Skin of body (tissue), 2 donors: ENCODE measurements around the gene C12orf43. TPM values are rescaled to one million over a fixed set of nuclear protein-coding genes. Genes with fewer than 3 reads are reported as not detected.

Experiments
- DNase-seq: peaks from one replicate; lab custom pipeline; 2025; lab: John Stamatoyannopoulos, UW
- total RNA-seq: library from RNA; depleted of rRNA; stranded (reverse); fragments of >200 nt; gene quantifications from one replicate; pipeline ENCODE4 v1.2.3, GENCODE V29; 2014

C12orf43 gene
- total RNA-seq, 1 donor from 2014 or later = 8.2 TPM

GRCh38 chr12:121030576-121031212, 14.4 kb upstream of the C12orf43 start:
- DNase-seq = no peak

GRCh38 chr12:121026274-121027045, 10.2 kb upstream of the C12orf43 start:
- DNase-seq = no peak

DNA sequence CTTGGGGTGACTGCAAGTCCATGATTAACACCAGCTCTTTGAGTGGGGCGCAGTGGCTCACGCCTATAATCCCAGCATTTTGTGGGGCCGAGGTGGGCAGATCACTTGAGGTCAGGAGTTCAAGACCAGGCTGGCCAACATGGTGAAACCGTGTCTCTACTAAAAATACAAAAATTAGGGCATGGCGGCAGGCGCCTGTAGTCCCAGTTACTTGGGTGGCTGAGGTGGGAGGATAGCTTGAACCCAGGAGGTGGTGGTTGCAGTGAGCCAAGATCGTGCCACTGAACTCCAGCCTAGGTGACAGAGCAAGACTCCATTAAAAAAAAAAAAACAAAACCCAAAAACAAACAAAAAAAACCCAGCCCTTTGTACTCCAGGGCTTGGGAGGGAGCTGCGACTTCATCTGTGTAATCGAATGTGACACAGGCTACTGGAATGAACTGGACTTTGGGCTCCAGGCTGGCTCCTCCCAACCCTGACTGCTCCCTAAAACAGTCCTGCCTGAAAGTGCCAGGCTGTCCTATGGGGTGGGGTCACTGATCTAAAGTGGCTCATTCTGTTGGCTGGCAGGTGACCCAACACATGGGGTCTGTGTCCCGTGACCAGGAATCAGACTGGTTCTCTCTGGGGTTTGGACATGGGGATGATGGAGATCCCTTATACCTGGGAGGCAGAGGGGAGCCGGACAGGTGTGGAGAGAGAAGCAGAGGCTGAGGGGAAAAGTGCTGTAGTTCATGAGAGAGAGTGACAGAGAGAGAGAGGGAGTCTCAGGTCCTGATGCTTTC, 9.3 kb upstream of the C12orf43 start:
- DNase-seq = no peak

DNA sequence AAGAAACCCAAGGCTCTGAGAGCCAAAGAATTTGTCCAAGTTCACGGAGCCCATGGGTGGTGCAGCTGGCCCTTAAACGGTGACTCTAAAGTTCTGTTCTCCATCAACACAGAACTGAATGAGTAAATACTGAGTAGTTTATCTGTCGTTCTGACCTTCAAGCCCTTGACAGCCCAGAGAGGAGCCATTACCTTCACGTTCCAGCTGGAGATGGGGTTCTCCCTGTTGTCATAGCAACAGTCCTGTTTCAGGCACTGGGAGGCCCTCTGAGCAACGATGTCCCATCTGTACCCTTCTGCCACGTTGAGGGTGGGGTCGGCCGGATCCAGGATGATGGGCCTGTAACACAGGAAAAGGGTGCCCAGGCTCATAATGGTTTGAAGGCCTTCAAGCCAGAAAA, 7.5 kb upstream of the C12orf43 start:
- DNase-seq = no peak

- DNase-seq = no peak
Observed at GRCh38 chr12:121022713-121023112, 6.4 kb upstream of the C12orf43 start.

DNA sequence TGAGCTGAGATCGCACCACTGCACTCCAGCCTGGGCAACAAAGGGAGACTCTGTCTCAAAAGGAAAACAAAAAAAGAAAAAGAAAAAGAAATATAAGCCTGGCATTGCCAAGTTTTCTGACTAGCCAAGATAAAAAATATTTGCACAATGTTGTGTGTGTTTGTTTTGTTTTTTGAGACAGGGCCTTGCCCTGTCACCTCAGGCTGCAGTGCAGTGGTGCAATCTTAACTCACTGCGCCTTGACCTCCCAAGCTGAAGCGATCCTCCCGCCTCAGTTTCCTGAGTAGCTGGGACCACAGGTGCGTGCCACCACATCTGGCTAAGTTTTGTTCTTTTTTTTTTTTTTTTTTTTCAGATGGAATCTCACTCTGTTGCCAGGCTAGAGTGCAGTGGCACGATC, 5.5 kb upstream of the C12orf43 start:
- no peak for DNase-seq

DNA sequence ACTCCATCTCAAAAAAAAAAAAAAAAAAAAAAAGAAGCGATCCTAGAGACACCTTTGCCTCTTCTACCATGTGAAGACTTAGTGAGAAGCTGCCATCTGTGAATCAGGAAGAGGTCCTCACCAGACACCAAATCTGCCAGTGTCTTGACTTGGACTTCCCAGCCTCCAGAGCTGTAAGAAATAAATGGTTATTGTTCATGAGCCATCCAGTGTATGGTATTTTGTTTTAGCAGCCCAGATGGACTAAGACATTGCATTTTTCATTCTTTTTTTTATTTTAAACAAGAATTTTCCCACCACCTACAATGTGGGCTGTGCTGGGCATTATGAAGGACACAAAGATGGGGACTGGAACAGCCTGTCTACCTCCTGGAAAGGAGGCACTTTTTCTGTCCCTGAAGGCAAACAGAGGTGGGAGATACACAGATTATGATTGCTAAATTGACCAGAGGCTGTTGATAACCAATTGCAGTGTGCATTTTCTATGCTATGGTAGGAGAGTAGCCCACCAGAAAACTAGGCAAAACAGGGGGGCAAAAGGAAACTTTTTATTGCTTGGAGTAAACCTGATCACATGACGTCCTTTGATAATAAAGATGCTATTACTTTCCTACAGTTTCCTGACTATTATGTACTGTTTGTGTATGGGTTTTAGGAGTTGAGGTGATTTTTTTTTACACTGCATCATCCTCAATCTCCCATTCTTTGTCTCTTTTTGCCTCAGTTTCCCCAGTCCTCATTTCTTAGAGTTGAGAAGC, 2.8 kb upstream of the C12orf43 start:
- no peak for DNase-seq

DNA sequence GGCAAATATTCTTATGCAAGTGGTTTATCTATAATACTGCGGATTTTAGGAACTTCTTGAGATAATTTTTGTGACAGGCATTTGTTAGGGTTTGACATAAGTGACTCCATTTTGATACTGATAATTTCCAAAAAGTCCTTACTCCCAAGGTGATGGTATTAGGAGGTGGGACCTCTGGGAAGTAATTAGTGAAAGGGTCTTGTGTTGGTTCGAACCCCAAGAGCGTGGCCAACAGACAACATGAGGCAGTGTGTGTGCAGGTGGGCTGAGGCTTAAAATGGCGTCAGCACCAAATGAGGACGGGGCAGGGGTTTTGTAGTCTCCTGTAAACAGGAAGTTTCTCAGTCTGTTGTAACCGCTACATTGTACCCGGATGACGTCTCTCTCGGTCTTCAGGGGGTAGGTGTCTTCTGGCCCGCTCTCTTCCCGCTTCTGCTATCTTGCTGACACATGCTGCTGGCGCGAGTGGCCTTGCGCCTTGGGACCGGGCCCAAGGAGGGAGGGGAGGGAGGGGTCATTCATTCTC, 1.7 kb upstream of the C12orf43 start:
- no peak for DNase-seq

GRCh38 chr12:121013715-121014114, 2.6 kb downstream of the C12orf43 start:
- DNase-seq = no peak

DNA sequence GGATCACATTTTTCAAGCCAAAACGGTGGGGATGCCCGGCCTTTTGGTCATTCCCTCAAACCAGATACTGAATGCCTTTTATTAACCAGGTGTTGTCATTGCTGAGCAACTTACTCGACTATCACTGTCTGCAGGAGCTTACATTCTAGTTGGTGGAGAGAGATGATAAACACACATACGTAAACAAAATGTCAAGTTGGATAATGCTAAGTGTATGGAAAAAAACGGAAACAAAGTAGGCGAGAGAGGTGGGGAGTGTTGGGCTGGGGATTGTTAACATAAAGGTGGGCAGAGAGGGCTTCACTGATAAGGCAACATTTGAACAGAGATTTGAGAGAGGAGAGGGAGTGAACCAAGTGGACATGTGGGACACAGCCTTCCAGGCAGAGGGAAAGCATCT, 4.5 kb downstream of the C12orf43 start:
- no peak for DNase-seq

DNA sequence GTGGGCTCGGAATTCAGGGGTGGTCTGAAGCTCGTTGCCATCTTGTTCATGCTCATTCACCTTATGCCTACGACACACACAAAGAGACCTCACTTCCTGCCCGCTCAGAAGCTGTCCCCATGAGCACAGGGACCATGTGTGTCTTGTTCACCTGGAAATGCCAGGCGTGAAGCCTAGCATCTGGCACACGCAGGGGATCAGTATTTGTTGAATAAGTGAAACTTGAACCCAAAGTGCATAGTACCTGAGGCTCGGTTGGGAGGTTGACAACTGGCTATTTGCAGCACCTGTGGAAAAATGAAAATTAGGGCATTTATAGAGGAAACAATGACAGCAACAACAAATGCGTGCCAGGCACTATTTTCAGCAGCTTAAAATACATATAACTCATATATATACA, 5.4 kb downstream of the C12orf43 start:
- no peak for DNase-seq

GRCh38 chr12:121009741-121010140, 6.5 kb downstream of the C12orf43 start:
- DNase-seq = no peak

- DNase-seq = no peak
Observed at GRCh38 chr12:121008347-121009098, 7.8 kb downstream of the C12orf43 start.

GRCh38 chr12:121005346-121005815, 10.9 kb downstream of the C12orf43 start:
- DNase-seq = no peak

DNA sequence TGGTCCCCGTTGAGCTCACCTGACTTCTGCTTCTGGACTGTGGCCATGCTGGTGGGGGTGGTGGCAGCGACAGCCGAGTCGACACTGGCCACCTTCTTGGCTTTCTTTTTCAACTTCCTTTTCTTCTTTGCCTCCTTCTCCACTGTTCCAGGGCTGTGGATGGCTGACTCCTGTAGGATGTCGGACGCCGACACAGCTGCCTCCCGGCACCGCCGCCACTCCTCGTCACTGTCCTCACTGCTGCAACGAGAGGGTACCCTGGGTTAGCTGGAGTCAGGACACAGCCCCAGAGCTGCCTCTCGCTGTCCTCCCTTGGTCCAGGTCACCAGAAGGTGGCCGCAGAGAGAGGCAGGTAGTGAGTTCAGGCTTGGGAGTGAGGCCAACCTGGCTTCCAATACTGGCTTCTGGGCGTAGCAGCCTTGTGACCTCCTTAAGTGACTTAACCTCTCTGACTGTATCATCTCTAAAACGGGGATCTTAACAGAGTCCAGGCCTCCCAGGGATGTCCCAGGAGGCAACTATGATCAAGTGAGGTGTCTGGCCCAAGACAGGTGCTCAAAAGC, 12.0 kb downstream of the C12orf43 start:
- DNase-seq = no peak

DNA sequence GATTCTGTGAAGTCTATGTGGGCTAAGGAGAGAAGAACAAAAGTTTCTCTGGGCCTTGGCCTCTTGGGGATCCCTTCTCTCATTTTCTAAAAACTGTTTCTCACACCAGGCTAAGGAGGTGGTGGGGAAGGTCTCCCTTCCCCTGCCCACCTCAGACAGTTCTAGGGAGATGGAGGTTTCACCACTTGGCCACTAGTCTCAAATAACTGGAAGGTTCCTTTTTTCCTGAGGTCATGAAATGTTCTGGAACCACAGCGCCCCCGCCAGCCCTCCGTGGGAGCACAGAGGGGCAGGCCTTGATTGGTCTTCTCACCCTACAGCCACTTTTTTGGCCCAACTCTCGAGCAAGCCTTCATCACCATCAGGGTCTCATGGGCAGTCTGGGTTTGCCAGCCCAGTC, 12.6 kb downstream of the C12orf43 start:
- DNase-seq = no peak

GRCh38 chr12:121001841-121002483, 14.3 kb downstream of the C12orf43 start:
- DNase-seq = no peak

- DNase-seq = no peak
Observed at GRCh38 chr12:121001060-121001459, 15.2 kb downstream of the C12orf43 start.

- DNase-seq = no peak
Observed at GRCh38 chr12:121000530-121000929, 15.8 kb downstream of the C12orf43 start.
